ENCODE data around the gene DBN1. TPM values are rescaled to one million over a fixed set of nuclear protein-coding genes. Genes with fewer than 3 reads are reported as not detected.

Gene DBN1
- total RNA-seq, 1 experiment from 2014 or later: 29.1 TPM

DNA sequence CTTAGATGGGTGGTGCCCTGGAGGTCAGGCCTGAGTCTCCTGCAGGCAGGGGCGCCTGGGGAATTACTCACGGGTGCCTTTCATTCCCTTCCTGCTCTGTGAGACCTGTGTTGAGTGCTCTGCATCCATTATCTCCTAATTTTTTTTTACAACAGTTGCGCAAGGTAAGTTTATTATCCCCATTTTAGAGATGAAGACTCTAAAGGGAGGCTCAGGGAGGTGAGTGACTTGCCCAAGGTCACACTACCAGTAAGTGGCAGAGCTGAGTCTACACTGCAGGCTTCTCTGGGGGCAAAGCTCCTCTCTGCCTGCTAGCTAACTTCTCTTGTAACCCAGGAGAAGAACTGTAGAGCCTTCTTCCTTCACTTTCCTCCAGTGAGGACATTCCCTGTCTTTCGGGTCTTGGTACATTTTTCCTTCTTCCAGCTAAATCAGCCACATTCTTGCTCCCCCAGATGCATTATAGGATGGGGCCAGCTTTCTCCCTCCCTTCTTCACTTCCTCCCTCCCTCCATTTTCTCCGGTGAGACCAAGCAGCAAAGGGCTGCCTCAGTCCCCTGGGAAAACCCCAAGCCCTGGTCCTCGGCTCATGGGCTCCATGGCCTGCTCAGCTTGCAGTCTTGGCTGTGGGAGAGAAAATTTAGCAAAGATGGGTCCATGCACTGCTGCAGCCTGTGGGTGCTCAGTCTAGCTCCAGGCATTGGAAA lies 25.0 kb downstream of the DBN1 start:
- Histone ChIP-seq H3K27ac (ENCODE audit: low read length) (peak overlapping the region; percentile 90), H4K20me1 (ENCODE audit: insufficient read depth, low read depth, low read length) (no peaks in the 10 kb centered on the region; the same call in 1 of the 2 replicates), H2AFZ (ENCODE audit: low read length) (no peak overlapping the region), H3K27me3 (ENCODE audit: low read length) (no peaks in the 10 kb centered on the region), H3K4me3 (ENCODE audit: low read length) (peak overlapping the region; percentile 72), H3K9me3 (ENCODE audit: low read length) (no peaks in the 10 kb centered on the region), H3K36me3 (ENCODE audit: insufficient read depth, low read length) (no peaks in the 10 kb centered on the region), H3K9ac (ENCODE audit: low read length) (peak overlapping the region; percentile 96), H3K4me2 (ENCODE audit: low read depth, low read length, poor library complexity, severe bottlenecking) (peak overlapping the region; percentile 88), H3K79me2 (ENCODE audit: low read length) (peaks cover 38% of the 10 kb centered on the region), H3K9me2 (replicated peaks; ENCODE audit: insufficient read depth, low read length) (no peaks in the 10 kb centered on the region), H3K4me1 (ENCODE audit: low read length) (peaks cover 81% of the 10 kb centered on the region)
- DNase-seq: peak; percentile 80

DNA sequence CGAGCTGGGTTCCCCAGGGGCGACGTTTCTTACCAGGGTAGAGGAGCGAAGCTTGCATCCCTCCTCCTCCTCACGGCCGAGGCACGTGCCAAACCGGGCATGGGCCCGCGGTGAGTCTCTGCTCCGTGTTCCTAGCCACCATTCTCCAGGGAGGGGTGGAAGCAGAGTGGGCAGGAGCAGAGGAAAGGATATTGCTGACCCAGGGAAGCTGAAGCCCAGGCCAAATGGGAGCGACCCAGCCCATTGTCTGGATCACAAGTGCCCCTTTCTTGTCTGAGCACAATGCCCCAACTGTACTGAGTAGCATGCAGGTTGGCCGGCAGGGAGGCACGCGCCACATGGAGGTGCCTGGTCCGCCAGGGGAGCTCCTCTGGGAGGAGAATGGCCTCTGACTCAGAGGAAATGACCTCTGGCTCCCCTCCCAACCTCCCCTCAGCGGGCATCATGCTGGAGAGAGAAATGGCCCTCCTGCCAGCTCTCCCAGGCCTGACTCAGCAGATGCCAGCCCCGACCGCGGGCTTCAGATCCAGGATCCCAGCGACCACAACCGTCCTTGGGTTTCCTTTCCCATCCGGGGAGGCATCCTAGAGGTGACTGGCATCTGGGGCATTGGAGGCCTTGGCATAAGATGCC lies 25.7 kb downstream of the DBN1 start:
- no peaks in the 10 kb centered on the region for H3K27me3 ChIP-seq (ENCODE audit: low read length)
- H3K4me2 ChIP-seq (ENCODE audit: low read depth, low read length, poor library complexity, severe bottlenecking): peak overlapping the region; percentile 88
- peak overlapping the region; percentile 90 for H3K27ac ChIP-seq (ENCODE audit: low read length)
- H3K9me2 ChIP-seq (replicated peaks; ENCODE audit: insufficient read depth, low read length): no peaks in the 10 kb centered on the region
- no peaks in the 10 kb centered on the region for H3K36me3 ChIP-seq (ENCODE audit: insufficient read depth, low read length)
- H3K79me2 ChIP-seq (ENCODE audit: low read length): peaks cover 32% of the 10 kb centered on the region
- H4K20me1 ChIP-seq (ENCODE audit: insufficient read depth, low read depth, low read length): no peaks in the 10 kb centered on the region
- peak; percentile 84 for DNase-seq
- peak overlapping the region; percentile 96 for H3K9ac ChIP-seq (ENCODE audit: low read length)
- H3K4me1 ChIP-seq (ENCODE audit: low read length): peaks cover 75% of the 10 kb centered on the region
- no peaks in the 10 kb centered on the region for H3K9me3 ChIP-seq (ENCODE audit: low read length)
- H2AFZ ChIP-seq (ENCODE audit: low read length): no peak overlapping the region
- H3K4me3 ChIP-seq (ENCODE audit: low read length): peak overlapping the region; percentile 72

DNA sequence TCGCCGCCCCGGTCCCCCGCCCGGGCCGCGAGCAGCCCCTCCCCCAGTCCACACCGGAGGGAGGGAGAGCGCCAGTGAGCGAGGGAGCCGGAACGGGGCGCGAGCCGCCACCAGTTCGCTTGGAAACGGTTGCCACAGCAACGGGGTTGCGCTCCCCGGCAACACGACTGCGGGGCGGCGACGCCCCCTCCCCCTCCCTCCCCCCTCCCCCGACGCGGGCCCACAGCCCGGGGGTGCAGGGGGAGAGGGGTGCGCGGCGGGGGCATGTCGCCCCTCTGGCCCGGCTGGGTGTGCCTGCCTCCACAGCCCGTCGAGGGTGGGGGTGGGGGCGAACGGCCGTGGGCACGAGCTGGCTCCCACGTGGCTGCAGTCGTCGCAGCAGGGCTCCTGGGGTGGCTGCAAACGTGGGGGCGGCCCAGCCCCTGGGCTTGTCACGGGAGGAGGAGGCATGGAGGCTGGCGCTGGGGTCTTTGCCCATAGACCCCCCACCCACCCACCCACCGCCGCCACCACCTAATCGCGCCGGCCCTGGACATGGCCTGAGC lies 26.3 kb downstream of the DBN1 start:
- H3K27me3 ChIP-seq (ENCODE audit: low read length): no peaks in the 10 kb centered on the region
- H3K4me1 ChIP-seq (ENCODE audit: low read length): peaks cover 70% of the 10 kb centered on the region
- no peaks in the 10 kb centered on the region for H4K20me1 ChIP-seq (ENCODE audit: insufficient read depth, low read depth, low read length)
- no peaks in the 10 kb centered on the region for H3K36me3 ChIP-seq (ENCODE audit: insufficient read depth, low read length)
- H3K9me3 ChIP-seq (ENCODE audit: low read length): no peaks in the 10 kb centered on the region
- peaks cover 30% of the 10 kb centered on the region for H3K79me2 ChIP-seq (ENCODE audit: low read length)
- peak overlapping the region; percentile 87 for H3K4me3 ChIP-seq (ENCODE audit: low read length)
- peak overlapping the region; percentile 97 for H3K4me2 ChIP-seq (ENCODE audit: low read depth, low read length, poor library complexity, severe bottlenecking)
- no peaks in the 10 kb centered on the region for H3K9me2 ChIP-seq (replicated peaks; ENCODE audit: insufficient read depth, low read length)
- no peak overlapping the region for H2AFZ ChIP-seq (ENCODE audit: low read length)
- peak; percentile 95 for DNase-seq
- peak overlapping the region; percentile 96 for H3K9ac ChIP-seq (ENCODE audit: low read length)
- peak overlapping the region; percentile 90 for H3K27ac ChIP-seq (ENCODE audit: low read length)

DNA sequence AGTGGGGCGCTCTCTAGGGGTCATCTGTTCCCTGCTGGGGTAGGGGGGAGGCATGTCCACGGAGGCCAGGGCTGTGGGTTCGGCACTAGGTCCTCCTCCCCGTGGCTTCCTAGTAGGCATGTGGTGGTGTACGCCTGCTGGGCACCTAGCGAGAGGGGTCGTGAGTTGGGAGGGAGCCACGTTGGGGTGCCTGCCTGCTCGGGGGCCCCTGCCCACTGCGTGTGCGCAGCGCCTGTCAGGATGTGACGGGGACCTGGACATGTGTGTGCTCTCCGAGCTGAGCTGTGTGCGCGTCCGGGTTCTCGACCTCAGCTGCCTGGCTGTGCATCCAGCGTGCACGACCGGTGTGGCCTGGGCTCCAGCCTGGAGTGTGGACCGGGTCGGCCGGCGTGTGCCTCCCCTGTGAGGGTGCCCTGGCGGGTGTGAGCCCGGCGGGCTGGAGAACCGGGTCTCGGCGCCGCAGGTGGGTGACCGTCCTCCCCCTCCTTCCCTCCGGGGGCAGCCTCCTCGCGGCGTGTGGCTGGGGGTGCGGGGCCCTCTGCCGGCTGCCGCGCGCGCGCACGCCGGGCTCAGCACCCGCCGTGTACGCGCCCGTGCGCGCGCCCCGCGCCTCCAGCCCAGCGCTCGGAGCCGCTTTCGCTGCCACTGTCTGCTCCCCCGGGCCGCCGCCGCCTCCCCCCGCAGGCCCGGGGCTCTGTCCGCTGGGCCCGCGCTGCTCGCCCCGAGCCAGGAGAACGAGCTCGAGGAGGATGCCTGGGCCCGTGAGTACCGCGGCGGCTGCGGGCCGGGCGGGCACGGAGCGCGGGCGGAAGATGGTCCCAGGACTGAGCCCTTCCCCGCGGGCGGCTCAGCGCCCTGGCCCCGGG lies 27.0 kb downstream of the DBN1 start, which contains the start of gene PRR7:
Gene PRR7 (plus strand): TSS at position 615 of the 866 bp plus-strand sequence. CDS start 8,254 bp downstream, outside the sequence.
- DNase-seq: peak; percentile 95
- Histone ChIP-seq H3K79me2 (ENCODE audit: low read length) (peaks cover 30% of the 10 kb centered on the region), H3K9me3 (ENCODE audit: low read length) (no peaks in the 10 kb centered on the region), H3K4me2 (ENCODE audit: low read depth, low read length, poor library complexity, severe bottlenecking) (peak within 1 kb of the TSS; percentile 97), H3K4me1 (ENCODE audit: low read length) (peaks cover 67% of the 10 kb centered on the region), H3K27me3 (ENCODE audit: low read length) (no peaks in the 10 kb centered on the region), H4K20me1 (ENCODE audit: insufficient read depth, low read depth, low read length) (no peaks in the 10 kb centered on the region), H3K27ac (ENCODE audit: low read length) (peak within 1 kb of the TSS; percentile 90), H2AFZ (ENCODE audit: low read length) (peak within 1 kb of the TSS; percentile 52; the same call in 1 of the 2 replicates), H3K36me3 (ENCODE audit: insufficient read depth, low read length) (no peaks in the 10 kb centered on the region), H3K4me3 (ENCODE audit: low read length) (peak within 1 kb of the TSS; percentile 87), H3K9ac (ENCODE audit: low read length) (peak within 1 kb of the TSS; percentile 96), H3K9me2 (replicated peaks; ENCODE audit: insufficient read depth, low read length) (no peaks in the 10 kb centered on the region)

DNA sequence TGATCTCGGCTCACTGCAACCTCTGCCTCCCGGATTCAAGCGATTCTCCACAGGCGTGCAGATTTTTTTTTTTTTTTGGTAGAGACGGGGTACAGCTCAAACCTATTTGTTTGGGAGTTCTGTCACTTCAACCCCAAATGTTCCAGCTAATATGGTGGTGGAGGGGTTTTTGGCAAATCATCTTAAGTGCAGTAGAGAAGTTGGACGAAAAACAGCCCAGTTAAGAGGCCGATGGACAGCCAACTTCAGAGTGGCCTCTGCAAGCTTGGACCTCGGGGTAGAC lies 27.6 kb downstream of the DBN1 start:
- Histone ChIP-seq H4K20me1 (ENCODE audit: insufficient read depth, low read depth, low read length) (no peaks in the 10 kb centered on the region), H3K4me3 (ENCODE audit: low read length) (peak overlapping the region; percentile 87), H3K9me2 (replicated peaks; ENCODE audit: insufficient read depth, low read length) (no peaks in the 10 kb centered on the region), H3K9me3 (ENCODE audit: low read length) (no peaks in the 10 kb centered on the region), H3K4me2 (ENCODE audit: low read depth, low read length, poor library complexity, severe bottlenecking) (peak overlapping the region; percentile 97), H3K27ac (ENCODE audit: low read length) (peak overlapping the region; percentile 88), H3K9ac (ENCODE audit: low read length) (peak overlapping the region; percentile 96), H3K36me3 (ENCODE audit: insufficient read depth, low read length) (no peaks in the 10 kb centered on the region), H3K27me3 (ENCODE audit: low read length) (no peaks in the 10 kb centered on the region), H3K4me1 (ENCODE audit: low read length) (peaks cover 64% of the 10 kb centered on the region), H3K79me2 (ENCODE audit: low read length) (peaks cover 30% of the 10 kb centered on the region), H2AFZ (ENCODE audit: low read length) (peak overlapping the region; percentile 52; the same call in 1 of the 2 replicates)
- DNase-seq: peak; percentile 65

DNA sequence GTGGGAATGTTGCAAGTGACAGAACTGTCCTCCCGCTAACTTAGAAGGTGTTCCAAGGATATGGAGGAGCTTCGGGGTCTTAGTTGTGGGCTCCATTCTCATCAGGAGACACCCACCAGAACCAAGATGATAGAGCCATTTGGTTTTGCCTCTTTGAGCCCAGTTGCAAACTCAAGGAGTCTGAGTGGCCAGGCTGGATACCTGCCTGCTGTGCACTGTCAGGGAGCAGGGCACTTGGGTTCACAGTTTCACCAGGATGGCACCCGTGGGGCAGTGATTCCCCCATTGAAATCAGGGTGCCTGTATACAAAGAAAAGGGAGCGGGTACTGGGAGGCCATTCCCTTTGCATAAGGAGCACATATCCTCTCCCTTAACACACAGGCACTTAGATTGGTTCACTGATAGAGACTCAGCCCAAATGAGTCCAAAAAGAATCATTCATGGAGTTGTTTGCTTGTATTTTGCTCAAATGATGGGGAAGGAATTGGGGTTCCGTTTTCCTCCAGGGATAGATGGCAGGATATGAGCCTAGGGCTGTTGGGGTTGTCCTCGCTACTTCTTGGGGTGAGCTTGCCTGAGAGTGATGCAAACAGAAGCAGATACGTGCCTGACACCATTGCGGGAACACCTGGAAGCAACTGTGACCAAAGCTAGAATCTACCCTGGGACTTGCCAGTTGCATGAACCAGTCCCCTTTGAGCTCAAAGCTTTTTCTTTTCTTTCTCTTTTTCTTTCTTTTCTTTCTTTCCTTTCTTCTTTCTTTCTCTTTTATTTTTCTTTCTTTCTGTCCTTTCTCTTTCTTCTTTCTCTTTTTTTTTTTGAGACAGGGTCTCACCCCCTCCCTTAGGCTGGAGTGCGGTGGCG lies 28.1 kb downstream of the DBN1 start:
- peak overlapping the region; percentile 96 for H3K9ac ChIP-seq (ENCODE audit: low read length)
- H3K9me3 ChIP-seq (ENCODE audit: low read length): no peaks in the 10 kb centered on the region
- H3K27ac ChIP-seq (ENCODE audit: low read length): peak overlapping the region; percentile 88
- no peaks in the 10 kb centered on the region for H3K9me2 ChIP-seq (replicated peaks; ENCODE audit: insufficient read depth, low read length)
- DNase-seq: peak; percentile 75
- H3K4me2 ChIP-seq (ENCODE audit: low read depth, low read length, poor library complexity, severe bottlenecking): peak overlapping the region; percentile 97
- H3K27me3 ChIP-seq (ENCODE audit: low read length): no peaks in the 10 kb centered on the region
- no peak overlapping the region for H2AFZ ChIP-seq (ENCODE audit: low read length)
- no peaks in the 10 kb centered on the region for H4K20me1 ChIP-seq (ENCODE audit: insufficient read depth, low read depth, low read length)
- H3K4me3 ChIP-seq (ENCODE audit: low read length): peak overlapping the region; percentile 87
- H3K4me1 ChIP-seq (ENCODE audit: low read length): peaks cover 59% of the 10 kb centered on the region
- H3K36me3 ChIP-seq (ENCODE audit: insufficient read depth, low read length): no peaks in the 10 kb centered on the region
- H3K79me2 ChIP-seq (ENCODE audit: low read length): peaks cover 27% of the 10 kb centered on the region
